Suprapubic skin (tissue), 4 donors: ENCODE data around the gene LGALS8. TPM values are rescaled to one million over a fixed set of nuclear protein-coding genes. Genes with fewer than 3 reads are reported as not detected.

Source experiments
- DNase-seq, 2 donors: peaks; one replicate each; pipeline ENCODE4 v3.0.0-alpha.2; 2019; ENCODE audit warnings: low spot score in 2 of 2
- H3K27ac ChIP-seq: fragments of 200-600 bp; sonication (generic); one replicate; pipeline ENCODE4 v1.5.1; 2019
- H3K27me3 ChIP-seq: fragments of 200-600 bp; sonication (generic); one replicate; pipeline ENCODE4 v1.5.1; 2019
- H3K36me3 ChIP-seq: fragments of 200-600 bp; sonication (generic); one replicate; pipeline ENCODE4 v1.5.1; 2019
- H3K4me1 ChIP-seq: fragments of 200-600 bp; sonication (generic); one replicate; pipeline ENCODE4 v1.5.1; 2019
- H3K4me3 ChIP-seq: fragments of 200-600 bp; sonication (generic); one replicate; pipeline ENCODE4 v1.5.1; 2019; ENCODE audit warnings: mild to moderate bottlenecking
- H3K9me3 ChIP-seq: fragments of 200-600 bp; sonication (generic); one replicate; pipeline ENCODE4 v1.5.1; 2019
- CTCF ChIP-seq, 2 donors: fragments of 200-600 bp in 1 of 2; fragments of 450-650 bp in 1 of 2; sonication (generic) in 1 of 2; IDR thresholded peaks; one replicate each; pipeline ENCODE4 v1.5.1; 2016 to 2019; ENCODE audit warnings: antibody characterized with exemption in 2 of 2, mild to moderate bottlenecking in 1 of 2, moderate library complexity in 1 of 2
- EP300 ChIP-seq: sonication (generic); formaldehyde crosslinking; IDR thresholded peaks from one replicate; pipeline ENCODE4 v1.6.1; 2017; ENCODE audit warnings: antibody characterized with exemption
- POLR2A ChIP-seq, 2 donors: fragments of 450-650 bp; IDR thresholded peaks; one replicate each; pipeline ENCODE4 v1.6.1; 2017; ENCODE audit warnings: antibody characterized with exemption in 2 of 2, mild to moderate bottlenecking in 2 of 2, moderate library complexity in 2 of 2
- POLR2AphosphoS5 ChIP-seq, 3 donors: sonication (generic); formaldehyde crosslinking; IDR thresholded peaks; one replicate each; pipeline ENCODE4 v1.6.1; 2017; ENCODE audit warnings: antibody characterized with exemption in 3 of 3
- WGBS: methylation state at CpG from one replicate; pipeline ENCODE4 v1.1.5; 2018; 5-methylcytosine and 5-hydroxymethylcytosine counted together
- total RNA-seq, 4 donors: library from RNA; depleted of rRNA; stranded (reverse); fragments of >200 nt; gene quantifications; one replicate each; pipeline ENCODE4 v1.1.0, GENCODE V29; 2016

The LGALS8 gene
- total RNA-seq, 4 donors from 2014 or later, result 70.2 to 280 (median 99.3) TPM

GRCh38 chr1:236581528-236581927, 57.7 kb downstream of the LGALS8 start:
- H3K36me3 ChIP-seq, result peaks cover 89% of the 10 kb centered on the region
- H3K4me1 ChIP-seq, result no peaks in the 10 kb centered on the region
- TF ChIP-seq POLR2A (IDR thresholded peaks at IDR 0.05), result no peak
- no peak for DNase-seq
- H3K9me3 ChIP-seq, result no peaks in the 10 kb centered on the region
- H3K27ac ChIP-seq, result no peak overlapping the region
- H3K27me3 ChIP-seq, result no peaks in the 10 kb centered on the region
- no peak overlapping the region for H3K4me3 ChIP-seq
- 88% methylated on average over 2 of the region's 2 CpGs for WGBS

GRCh38 chr1:236589531-236589930, 65.7 kb downstream of the LGALS8 start:
- H3K9me3 ChIP-seq, result no peaks in the 10 kb centered on the region
- H3K27ac ChIP-seq, result no peak overlapping the region
- no peak for TF ChIP-seq EP300
- TF ChIP-seq CTCF (IDR thresholded peaks at IDR 0.05), result no peak
- no peak for TF ChIP-seq POLR2AphosphoS5 (IDR thresholded peaks at IDR 0.05)
- TF ChIP-seq POLR2A (IDR thresholded peaks at IDR 0.05), result no peak
- WGBS, result 84% methylated on average over 4 of the region's 4 CpGs
- no peak overlapping the region for H3K4me3 ChIP-seq
- H3K27me3 ChIP-seq, result no peaks in the 10 kb centered on the region
- H3K36me3 ChIP-seq, result peaks cover 94% of the 10 kb centered on the region
- DNase-seq, result no peak
- no peaks in the 10 kb centered on the region for H3K4me1 ChIP-seq

- Histone ChIP-seq H3K27me3 (no peaks in the 10 kb centered on the region), H3K9me3 (no peaks in the 10 kb centered on the region), H3K4me3 (no peak overlapping the region), H3K27ac (no peak overlapping the region), H3K36me3 (peaks cover 94% of the 10 kb centered on the region), H3K4me1 (no peaks in the 10 kb centered on the region)
- DNase-seq, result no peak
- TF ChIP-seq EP300 (no peak), POLR2A (IDR thresholded peaks at IDR 0.05) (no peak), CTCF (IDR thresholded peaks at IDR 0.05) (no peak), POLR2AphosphoS5 (IDR thresholded peaks at IDR 0.05) (no peak)
- WGBS, result 86% methylated on average over 2 of the region's 2 CpGs
Measured at GRCh38 chr1:236590553-236591150, 66.9 kb downstream of the LGALS8 start.

- Histone ChIP-seq H3K4me1 (peaks cover 15% of the 10 kb centered on the region), H3K36me3 (peaks cover 38% of the 10 kb centered on the region), H3K9me3 (no peaks in the 10 kb centered on the region), H3K4me3 (no peak overlapping the region), H3K27me3 (no peaks in the 10 kb centered on the region), H3K27ac (no peak overlapping the region)
- DNase-seq, result no peak
- TF ChIP-seq EP300, result no peak
- TF ChIP-seq POLR2AphosphoS5 (IDR thresholded peaks at IDR 0.05), result no peak
- no peak for TF ChIP-seq CTCF (IDR thresholded peaks at IDR 0.05)
- TF ChIP-seq POLR2A (IDR thresholded peaks at IDR 0.05), result no peak
Measured at GRCh38 chr1:236602171-236602570, 78.4 kb downstream of the LGALS8 start.

Other genes starting within 250 kb of the LGALS8 start
- gene ERO1B, start 242.0 kb upstream of the LGALS8 start, total RNA-seq, result 10 to 100 TPM in 1 of 4 donors, 1 to 10 TPM in 3; 2.9 to 11.7 (median 4.2) TPM
- gene EDARADD, start 129.7 kb upstream of the LGALS8 start, total RNA-seq, result 10 to 100 TPM in 1 of 4 donors, 1 to 10 TPM in 3; 5.5 to 10.1 (median 7.6) TPM
- gene HEATR1, start 80.5 kb downstream of the LGALS8 start, total RNA-seq, result 10 to 100 TPM; 21.1 to 43.4 (median 32.6) TPM
- gene ACTN2, start 162.5 kb downstream of the LGALS8 start, total RNA-seq, result 1 to 10 TPM in 1 of 4 donors, not detected in 3; 1.1 TPM